Raji (cell line): ENCODE results near the gene MPO.

ENCODE experiments used
- POLR2A ChIP-seq: IDR thresholded peaks from 2 replicates; pipeline ENCODE4 v1.6.1; 2011; ENCODE audit warnings: low read depth, low read length, control low read depth; ENCODE audit not compliant: insufficient read depth

Gene MPO

DNA sequence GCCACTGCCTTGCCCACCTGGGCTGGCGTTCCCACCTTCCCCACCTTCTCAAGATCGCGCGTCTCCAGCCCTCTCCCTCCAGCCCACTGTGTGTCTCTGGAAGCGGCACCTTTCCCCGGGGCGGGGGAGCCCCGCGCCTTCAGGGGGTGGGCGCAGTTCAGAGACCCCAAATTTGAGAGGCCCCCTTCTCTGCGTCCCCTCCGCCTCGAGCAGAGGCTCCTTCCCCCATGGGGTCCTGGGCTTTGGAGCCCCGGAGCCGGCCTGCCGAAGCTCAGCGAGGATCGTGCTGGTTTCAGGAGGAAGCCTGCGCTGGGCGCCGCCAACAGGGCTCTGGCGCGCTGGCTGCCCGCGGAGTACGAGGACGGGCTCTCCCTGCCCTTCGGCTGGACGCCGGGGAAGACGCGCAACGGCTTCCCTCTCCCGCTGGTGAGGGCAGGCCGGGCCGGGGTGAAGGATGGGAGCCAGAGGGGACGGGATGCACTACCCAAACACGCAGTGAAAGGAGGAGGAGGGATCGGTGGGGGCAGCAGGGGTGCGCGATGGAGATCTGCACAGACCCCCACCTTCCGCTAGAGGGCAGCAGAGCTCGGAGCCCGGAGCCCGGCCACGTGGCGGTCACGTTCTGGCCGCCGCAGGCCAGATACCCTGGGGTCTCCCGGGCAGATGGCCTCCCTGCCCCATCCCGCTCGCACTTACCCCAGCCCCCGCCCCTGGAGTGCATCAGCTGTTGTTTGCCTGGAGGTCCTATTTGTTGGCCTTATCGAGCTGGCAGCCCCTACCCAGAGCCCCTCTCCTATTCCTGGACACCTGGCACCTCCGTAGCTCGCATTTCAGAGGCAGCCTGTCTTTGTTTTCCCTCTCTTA, 31.2 kb downstream of the MPO start:
- TF ChIP-seq POLR2A, result no peak

DNA sequence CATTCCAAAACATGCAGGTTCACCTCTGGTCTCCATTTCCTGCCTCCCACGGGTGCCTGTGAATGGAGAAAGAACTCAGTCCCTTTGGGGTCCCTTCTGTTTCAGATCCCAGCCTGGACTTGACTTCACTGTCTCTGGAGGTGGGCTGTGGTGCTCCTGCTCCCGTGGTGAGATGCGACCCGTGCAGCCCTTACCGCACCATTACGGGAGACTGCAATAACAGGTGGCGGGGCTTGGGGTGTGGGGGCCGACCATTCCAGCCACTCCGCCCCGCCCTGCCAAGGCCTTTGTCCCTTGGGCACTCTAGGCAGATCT, 31.8 kb downstream of the MPO start:
- no peak for TF ChIP-seq POLR2A

DNA sequence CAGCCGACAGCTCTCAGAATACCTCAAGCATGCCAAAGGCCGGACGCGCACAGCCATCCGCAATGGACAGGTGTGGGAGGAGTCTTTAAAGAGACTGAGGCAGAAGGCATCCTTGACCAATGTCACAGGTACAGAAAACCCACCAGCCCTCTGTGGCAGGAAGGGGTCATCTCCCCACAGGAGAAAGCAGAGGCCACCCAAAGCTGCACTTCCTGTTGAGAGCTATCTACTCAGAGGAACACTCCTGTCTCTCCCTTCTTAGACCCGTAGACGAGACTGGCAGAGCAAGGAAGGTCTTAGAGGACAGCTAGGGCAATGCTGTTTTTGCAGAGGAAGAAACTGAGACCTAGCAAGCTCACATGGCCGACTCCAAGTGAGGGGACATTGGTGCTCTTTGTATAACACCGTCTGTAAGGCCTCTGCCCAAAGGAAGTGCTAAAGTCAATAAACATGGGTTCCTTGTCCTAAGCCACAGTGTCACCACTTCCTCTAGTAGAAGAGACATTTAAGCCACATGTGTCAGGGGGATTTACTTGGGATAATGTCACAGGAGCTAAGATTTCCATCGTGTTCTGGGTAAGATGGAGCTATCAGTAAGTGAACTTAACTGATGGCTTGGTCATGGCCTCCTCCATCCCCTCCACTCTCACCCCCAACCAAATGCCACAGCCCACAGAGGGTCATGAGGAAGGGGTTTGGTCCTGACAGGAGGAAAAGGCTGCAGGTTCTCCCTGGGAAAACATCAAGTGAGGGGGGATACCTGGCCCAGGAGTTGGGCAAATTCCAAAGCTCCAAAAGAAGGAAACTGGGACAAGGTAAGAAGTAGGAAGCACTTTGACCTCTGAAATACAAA, 33.0 kb downstream of the MPO start:
- TF ChIP-seq POLR2A, result no peak

DNA sequence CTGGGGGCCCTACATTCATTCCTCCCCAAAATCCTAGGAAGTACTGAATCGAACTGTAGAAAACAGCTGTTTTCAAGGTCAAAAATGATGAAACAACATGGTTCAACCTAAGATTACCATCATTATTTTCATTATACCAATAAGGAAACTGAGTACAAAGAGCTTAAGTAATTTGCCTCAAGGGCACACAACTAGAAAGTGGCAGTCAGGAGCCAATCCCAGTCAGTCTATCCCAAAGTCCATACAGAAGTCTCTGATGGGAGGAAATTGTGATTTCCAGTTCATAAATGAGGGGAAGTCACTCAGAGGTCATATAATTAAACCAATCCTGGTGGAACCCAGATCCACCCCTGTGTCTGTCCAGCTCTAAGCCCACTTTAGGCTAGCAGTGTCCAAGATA, 34.0 kb downstream of the MPO start:
- no peak for TF ChIP-seq POLR2A

DNA sequence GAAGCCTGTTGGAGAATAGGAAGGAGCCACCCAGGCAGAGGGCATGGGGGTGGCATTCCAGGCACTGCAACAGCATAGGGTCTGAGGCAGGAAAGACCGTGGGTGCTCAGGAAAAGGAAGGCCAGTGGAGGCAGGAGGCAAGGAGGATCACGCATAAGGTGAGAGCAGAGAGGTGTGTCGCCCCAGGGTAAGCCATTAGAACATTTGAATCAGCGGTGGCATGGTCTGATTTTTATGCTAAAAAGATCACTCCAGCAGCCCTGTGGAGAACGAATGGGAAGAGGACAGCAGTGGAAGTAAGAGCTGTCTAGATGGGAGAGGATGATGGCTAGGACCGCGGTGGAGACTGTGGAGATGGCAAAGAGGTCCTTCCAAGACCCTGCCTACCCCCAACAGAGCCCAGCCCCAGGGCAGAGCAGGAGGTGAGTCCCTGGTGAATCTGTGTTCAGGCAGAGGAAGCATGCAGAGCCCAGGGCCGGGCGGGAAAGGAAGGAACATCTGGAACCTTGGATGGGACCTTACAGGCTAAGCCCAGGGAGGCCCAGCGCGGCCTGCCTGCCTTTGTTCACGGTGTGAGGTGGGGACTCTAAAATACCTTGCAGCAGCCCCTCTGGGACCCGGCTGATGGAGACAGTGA, 34.5 kb downstream of the MPO start:
- TF ChIP-seq POLR2A, result no peak

DNA sequence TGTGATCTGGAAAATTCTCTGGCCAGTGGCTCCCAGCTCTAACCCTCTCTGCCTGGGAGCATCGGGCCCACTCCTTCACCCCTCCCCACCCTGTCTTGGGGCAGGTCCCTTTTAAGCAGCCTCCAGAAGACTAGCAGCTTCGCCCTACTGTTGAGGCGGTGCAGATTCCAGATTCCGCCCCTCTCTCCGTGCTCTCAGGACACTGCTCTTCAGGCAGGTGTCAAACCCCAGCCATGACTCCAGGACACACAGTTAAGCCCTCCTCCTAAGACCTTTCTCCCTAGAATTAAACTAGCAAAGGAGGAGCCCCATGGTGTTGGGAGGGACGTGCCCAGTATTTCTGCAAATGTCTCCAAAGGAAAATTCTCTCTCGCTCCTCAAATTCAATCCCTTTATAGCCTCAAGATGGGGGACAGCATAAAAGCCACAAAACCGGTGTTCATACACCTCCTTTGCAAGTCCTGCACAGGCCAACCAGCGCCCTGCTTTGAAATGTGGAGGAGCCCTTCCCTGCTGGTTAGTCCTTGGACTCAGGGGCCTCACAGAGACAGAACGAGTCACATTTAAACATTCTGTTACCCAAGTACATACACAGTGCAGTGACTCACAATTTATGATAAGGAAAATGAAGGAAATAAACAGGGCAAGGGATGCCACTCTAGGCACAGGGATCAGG, 35.2 kb downstream of the MPO start:
- TF ChIP-seq POLR2A, result no peak

DNA sequence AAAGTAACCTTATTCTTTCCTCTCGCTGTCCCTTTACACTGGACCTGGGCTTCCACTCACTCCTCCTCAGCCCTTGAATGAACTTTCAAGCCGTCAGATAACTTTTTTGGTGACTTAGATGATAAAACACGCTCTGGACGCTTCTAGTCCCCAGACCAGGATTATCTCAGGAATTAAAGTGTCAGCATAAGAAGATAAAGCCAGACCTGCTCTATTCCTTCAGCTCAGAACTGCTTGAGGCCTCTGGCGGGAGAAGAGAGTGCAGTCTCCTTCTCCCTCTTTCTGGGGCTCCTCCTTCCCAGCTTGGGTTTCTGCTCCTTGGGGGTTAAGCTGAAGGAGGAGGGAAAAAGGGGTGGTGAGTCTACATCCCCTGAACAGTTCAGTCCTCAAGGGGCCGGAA, 35.8 kb downstream of the MPO start:
- no peak for TF ChIP-seq POLR2A

DNA sequence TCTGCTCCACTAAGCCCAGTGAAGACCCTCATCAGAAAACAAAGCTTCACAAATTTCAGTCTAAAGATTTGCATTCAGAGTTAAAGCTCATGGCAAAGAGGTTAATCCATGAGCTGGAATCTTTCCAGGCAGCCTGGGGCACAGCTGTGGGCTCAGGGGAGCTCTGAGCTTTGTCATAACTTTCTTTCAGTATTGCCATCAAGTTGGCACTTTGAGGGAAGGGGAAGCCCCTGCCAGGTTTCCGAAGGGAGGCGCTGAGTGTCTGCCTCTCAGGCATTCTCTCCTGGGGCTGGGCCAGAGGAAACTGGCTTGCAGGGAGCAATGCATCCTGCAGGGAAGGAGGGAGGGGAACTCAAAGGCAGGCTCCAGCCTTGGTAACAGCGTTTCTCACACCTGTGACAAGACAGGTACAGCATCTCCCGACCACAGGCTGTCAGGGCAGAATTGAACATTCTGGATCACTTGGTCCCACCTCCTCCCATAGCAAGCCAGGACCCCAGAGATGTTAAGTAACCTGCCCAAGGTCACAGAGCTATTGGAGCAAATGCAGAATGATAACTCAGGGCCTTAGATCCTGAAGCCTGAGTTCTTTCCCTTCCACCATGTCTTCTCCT, 38.5 kb downstream of the MPO start:
- TF ChIP-seq POLR2A, result no peak

DNA sequence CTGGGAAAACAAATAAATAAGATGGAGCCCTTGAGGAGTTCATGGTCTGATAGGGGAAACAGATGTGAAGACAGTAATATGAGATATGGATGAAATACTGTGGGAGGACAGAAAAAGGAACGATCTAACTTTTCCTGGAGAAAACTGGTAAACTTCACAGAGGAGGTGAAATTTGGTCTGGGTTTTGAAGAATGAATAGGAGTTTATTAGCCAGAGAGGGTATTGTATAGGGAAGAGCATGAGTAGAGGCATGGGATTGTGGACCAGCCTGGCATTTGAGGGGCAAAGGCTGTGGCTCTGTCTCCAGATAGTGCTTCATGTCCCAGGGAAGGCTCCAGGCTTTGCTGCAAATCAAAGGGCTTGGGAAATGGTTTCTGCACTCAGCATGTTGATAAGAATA, 40.7 kb downstream of the MPO start:
- no peak for TF ChIP-seq POLR2A

DNA sequence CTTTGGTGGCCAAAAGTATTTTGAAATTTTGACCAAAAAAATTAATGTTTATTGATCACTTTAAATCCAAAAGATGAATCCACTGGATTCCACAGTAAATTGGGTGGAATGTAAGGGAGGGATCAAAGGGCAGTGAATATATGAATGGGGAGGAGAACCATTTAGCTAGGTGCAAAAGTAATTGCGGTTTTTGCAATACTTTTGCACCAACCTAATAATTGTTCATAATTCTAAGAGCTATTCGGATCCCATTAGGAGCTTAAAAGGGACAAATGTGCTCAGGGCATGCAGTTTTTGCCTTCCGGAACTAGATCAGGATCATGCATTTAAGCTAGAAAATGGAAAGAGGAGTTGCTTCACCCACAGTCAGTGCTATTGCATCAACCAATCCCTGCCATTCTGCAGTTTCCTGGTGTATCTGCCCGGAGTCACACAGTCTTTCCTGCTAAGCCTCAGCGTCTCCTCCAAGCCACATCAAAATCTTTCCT, 42.5 kb downstream of the MPO start, which contains the start of gene LPO:
Gene LPO, plus strand, starts transcription at position 438 of the 488 bp plus-strand sequence. CDS start 4,396 bp downstream, outside the sequence.
- TF ChIP-seq POLR2A, result no peak

DNA sequence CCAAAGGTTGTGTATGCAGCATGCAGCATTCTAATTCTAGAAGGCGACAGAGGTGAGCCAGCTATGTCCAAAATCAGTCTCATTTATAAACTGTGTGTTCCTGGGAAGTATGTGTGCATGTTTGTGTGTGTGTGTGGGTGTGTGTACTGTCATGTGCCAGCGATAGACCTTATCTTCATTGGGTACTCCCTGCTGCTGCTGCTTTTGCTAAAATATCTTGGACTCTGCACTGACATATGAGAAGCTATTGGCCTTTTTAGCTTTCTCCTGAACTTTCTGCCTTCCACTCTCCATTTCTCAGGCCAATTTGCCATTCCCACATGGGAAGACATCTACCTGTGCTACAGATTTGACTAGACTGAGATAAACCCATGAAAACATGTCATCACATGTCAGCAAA, 44.3 kb downstream of the MPO start:
- no peak for TF ChIP-seq POLR2A

DNA sequence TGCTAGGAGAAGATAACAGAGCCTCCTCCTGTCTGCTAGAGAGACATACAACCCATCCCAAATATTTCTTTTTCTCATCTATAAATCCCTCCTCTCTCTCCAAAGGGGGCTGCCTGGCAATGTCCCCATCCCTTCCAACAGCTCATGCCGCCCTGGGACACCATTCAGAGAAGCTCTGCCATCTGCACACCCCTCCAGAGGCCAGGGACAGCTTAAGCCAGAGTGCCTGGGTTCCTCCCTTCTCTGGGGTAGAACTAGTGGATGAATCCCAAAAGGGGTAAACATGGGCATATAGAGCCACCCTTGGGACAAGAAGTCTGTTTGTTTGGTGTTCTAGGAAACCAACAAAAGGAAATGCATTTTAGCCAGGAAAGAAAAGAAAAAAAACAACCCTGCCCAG, 44.9 kb downstream of the MPO start:
- TF ChIP-seq POLR2A, result no peak

DNA sequence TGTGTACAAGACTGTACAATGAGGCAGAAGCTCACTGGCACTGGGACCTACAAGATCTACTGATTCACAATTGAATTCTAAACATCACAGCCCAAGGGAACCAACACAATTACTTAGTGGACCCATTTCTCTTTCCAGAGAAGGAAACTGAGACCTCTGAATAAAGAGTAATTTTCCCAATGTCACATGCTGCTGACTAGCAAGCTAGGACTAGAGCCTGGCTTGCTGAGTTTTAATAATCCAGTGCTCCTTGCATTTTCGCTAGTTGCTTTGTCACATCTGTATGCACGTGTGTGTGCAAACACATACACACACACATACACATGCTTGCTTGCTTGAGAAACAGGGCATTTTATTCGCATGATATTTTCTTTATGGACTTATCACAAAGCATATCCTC, 46.2 kb downstream of the MPO start:
- no peak for TF ChIP-seq POLR2A

DNA sequence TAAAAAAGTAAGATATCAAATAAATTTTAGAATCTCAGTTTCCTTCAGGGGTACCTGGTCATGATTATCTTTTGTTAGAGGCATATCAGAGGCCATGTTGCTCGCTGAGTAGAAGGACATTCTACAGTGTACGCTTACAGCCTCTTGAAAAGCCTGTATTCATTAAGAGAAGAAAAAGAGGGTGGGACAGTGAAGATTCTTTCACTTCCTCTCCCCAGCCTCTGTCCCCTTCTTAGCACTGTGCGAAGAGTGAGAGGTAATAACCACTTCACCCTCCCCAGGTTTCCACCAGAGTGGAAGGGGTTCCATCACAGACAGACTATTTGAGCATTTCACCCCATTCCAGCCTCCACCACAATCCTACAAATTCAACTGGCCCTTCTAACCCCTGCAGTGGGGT, 47.2 kb downstream of the MPO start:
- no peak for TF ChIP-seq POLR2A

DNA sequence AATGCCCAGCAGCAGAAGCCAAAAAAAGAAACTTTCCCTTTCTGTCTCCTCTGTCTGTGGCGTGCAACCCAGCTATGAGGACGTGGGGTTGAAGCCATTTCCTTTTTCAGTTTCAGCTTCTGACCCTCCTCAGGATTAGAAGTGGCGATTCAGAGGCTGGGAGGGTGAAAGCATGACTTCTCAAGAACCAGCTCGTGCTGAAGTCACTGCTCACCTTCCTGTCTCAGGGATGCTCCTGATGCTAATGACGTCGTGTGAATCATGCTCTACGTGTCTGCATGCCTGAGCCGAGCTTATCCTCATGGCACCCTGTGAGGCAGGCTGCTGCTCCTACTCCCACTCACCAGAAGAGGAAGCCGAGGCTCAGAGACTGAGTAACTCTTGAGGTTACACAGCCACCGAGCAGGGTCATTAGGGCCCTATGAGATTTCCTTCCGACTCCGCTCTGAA, 48.0 kb downstream of the MPO start:
- TF ChIP-seq POLR2A, result no peak

DNA sequence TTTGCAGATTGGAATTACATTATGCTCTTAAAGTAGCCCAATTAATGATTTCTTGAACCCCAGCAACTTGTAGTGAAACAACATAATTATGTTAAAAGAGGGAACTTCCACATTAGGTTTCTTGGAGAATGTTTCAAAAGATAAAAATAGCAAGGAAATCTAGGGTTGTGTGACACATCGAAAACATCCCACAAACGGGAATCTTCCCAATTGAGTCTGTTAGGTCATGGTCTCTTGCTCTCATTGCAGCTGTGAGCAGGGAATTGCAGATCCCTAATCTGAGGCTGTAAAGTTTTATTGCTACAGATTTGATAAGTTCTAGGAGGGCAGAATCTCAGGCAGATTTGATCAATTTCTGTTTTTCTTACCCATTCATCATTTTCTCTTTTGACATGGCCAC, 49.1 kb downstream of the MPO start:
- no peak for TF ChIP-seq POLR2A
